H9 (cell line): ENCODE data around the gene LONP2. TPM values are rescaled to one million over a fixed set of nuclear protein-coding genes. Genes with fewer than 3 reads are reported as not detected.
A peak's percentile ranks its signal among the peaks of the same experiment; 100 is the strongest.
"Not testable (repeated sequence)": the region's sequence is repeated elsewhere in the genome, so short reads cannot be mapped to it uniquely, and the experiment has no call there.

ENCODE experiments used
- DNase-seq: peaks from one replicate; pipeline ENCODE4 v3.0.0-alpha.2; 2017
- H2AFZ ChIP-seq: one replicate; pipeline ENCODE4 v1.6.1; 2013; ENCODE audit warnings: mild to moderate bottlenecking, low read length, control low read depth, moderate library complexity
- H2AK5ac ChIP-seq: 2 replicates; pipeline ENCODE4 v1.6.1; 2013; ENCODE audit warnings: low read length, control low read depth, mixed read lengths; ENCODE audit not compliant: insufficient read length
- H2BK120ac ChIP-seq: one replicate; pipeline ENCODE4 v1.6.1; 2013; ENCODE audit warnings: low read depth, mild to moderate bottlenecking, low read length, control low read depth, inconsistent platforms; ENCODE audit not compliant: poor library complexity, severe bottlenecking
- H2BK12ac ChIP-seq: 2 replicates; pipeline ENCODE4 v1.6.1; 2013; ENCODE audit warnings: low read length, control low read depth, mixed read lengths, low read depth; ENCODE audit not compliant: insufficient read length
- H2BK15ac ChIP-seq: 2 replicates; pipeline ENCODE4 v1.6.1; 2013; ENCODE audit warnings: low read depth, low read length, control low read depth
- H2BK20ac ChIP-seq: one replicate; pipeline ENCODE4 v1.6.1; 2013; ENCODE audit warnings: low read depth, mild to moderate bottlenecking, low read length, control low read depth, inconsistent platforms; ENCODE audit not compliant: poor library complexity, severe bottlenecking
- H2BK5ac ChIP-seq: 2 replicates; pipeline ENCODE4 v1.6.1; 2013; ENCODE audit warnings: low read length, control low read depth, mixed read lengths; ENCODE audit not compliant: insufficient read length
- H3K14ac ChIP-seq: 2 replicates; pipeline ENCODE4 v1.6.1; 2013; ENCODE audit warnings: low read length, control low read depth; ENCODE audit not compliant: insufficient read depth
- H3K18ac ChIP-seq: 2 replicates; pipeline ENCODE4 v1.6.1; 2013; ENCODE audit warnings: low read depth, mild to moderate bottlenecking, mixed read lengths, low read length, control low read depth; ENCODE audit not compliant: insufficient read length
- H3K23ac ChIP-seq: 2 replicates; pipeline ENCODE4 v1.6.1; 2013; ENCODE audit warnings: low read length, control low read depth, mixed read lengths, low read depth; ENCODE audit not compliant: insufficient read length
- H3K23me2 ChIP-seq: 2 replicates; pipeline ENCODE4 v1.6.1; 2013; ENCODE audit warnings: low read depth, mild to moderate bottlenecking, mixed read lengths, low read length, control low read depth; ENCODE audit not compliant: insufficient read length, poor library complexity, severe bottlenecking
- H3K27ac ChIP-seq: 2 replicates; pipeline ENCODE4 v1.5.1; 2013; ENCODE audit warnings: low read length, control low read depth, mixed read lengths, low read depth; ENCODE audit not compliant: insufficient read length
- H3K27me3 ChIP-seq: 2 replicates; pipeline ENCODE4 v1.6.1; 2013; ENCODE audit warnings: low read length, control low read depth, inconsistent platforms; ENCODE audit not compliant: insufficient read depth
- H3K4ac ChIP-seq: 2 replicates; pipeline ENCODE4 v1.6.1; 2013; ENCODE audit warnings: low read depth, mild to moderate bottlenecking, control low read depth, inconsistent platforms, low read length, moderate library complexity
- H3K4me1 ChIP-seq: 2 replicates; pipeline ENCODE4 v1.6.1; 2013; ENCODE audit warnings: low read length, control low read depth, inconsistent platforms; ENCODE audit not compliant: insufficient read depth
- H3K4me2 ChIP-seq: 2 replicates; pipeline ENCODE4 v1.6.1; 2013; ENCODE audit warnings: low read length, control low read depth, mixed read lengths; ENCODE audit not compliant: insufficient read length, insufficient read depth
- H3K56ac ChIP-seq: 2 replicates; pipeline ENCODE4 v1.6.1; 2013; ENCODE audit warnings: low read depth, mild to moderate bottlenecking, mixed read lengths, low read length, control low read depth; ENCODE audit not compliant: insufficient read length
- H3K79me1 ChIP-seq: 2 replicates; pipeline ENCODE4 v1.6.1; 2013; ENCODE audit warnings: low read depth, mild to moderate bottlenecking, moderate library complexity, low read length, control low read depth, inconsistent platforms; ENCODE audit not compliant: insufficient read depth, poor library complexity, severe bottlenecking
- H3K79me2 ChIP-seq: 2 replicates; pipeline ENCODE4 v1.6.1; 2013; ENCODE audit warnings: low read length, control low read depth, inconsistent platforms; ENCODE audit not compliant: insufficient read depth
- H3K9ac ChIP-seq: 2 replicates; pipeline ENCODE4 v1.6.1; 2013; ENCODE audit warnings: low read length, control low read depth, mixed read lengths; ENCODE audit not compliant: insufficient read length; ENCODE audit errors: extremely low read depth
- H3K9me3 ChIP-seq: one replicate; pipeline ENCODE4 v1.6.1; 2013; ENCODE audit warnings: low read depth, low read length, inconsistent platforms; ENCODE audit not compliant: control insufficient read depth
- H3T11ph ChIP-seq: one replicate; pipeline ENCODE4 v1.6.1; 2013; ENCODE audit warnings: mild to moderate bottlenecking, low read length, control low read depth, inconsistent platforms
- H4K20me1 ChIP-seq: one replicate; pipeline ENCODE4 v1.6.1; 2013; ENCODE audit not compliant: control insufficient read depth, insufficient read length, insufficient read depth
- H4K5ac ChIP-seq: 2 replicates; pipeline ENCODE4 v1.6.1; 2013; ENCODE audit warnings: low read depth, mild to moderate bottlenecking, mixed read lengths, low read length, control low read depth; ENCODE audit not compliant: insufficient read length
- H4K8ac ChIP-seq: replicated peaks from 2 replicates; pipeline ENCODE4 v1.6.1; 2013; ENCODE audit warnings: low read length, control low read depth, mixed read lengths, low read depth; ENCODE audit not compliant: insufficient read length
- H4K91ac ChIP-seq: 2 replicates; pipeline ENCODE4 v1.6.1; 2013; ENCODE audit warnings: low read depth, mild to moderate bottlenecking, moderate library complexity, mixed read lengths, low read length, control low read depth; ENCODE audit not compliant: insufficient read length
- H3K27ac Mint-ChIP-seq, 3 experiments: 2 replicates in 2 of 3; 3 replicates in 1 of 3; pipeline ENCODE4 v1.8.0; 2020 to 2021; ENCODE audit warnings: mixed read lengths in 3 of 3, mild to moderate bottlenecking in 1 of 3, moderate library complexity in 1 of 3
- H3K27me3 Mint-ChIP-seq: 2 replicates; pipeline ENCODE4 v1.8.0; 2021; ENCODE audit warnings: low read depth, mild to moderate bottlenecking, moderate library complexity, mixed read lengths
- H3K36me3 Mint-ChIP-seq, 3 experiments: 2 replicates in 2 of 3; 3 replicates in 1 of 3; pipeline ENCODE4 v1.8.0; 2020 to 2021; ENCODE audit warnings: low read depth in 3 of 3, mixed read lengths in 3 of 3; ENCODE audit not compliant: insufficient read depth in 1 of 3
- H3K4me1 Mint-ChIP-seq, 2 experiments: 2 replicates each; pipeline ENCODE4 v1.8.0; 2020; ENCODE audit warnings: mixed read lengths in 2 of 2
- H3K4me3 Mint-ChIP-seq, 2 experiments: 2 replicates in 1 of 2; 3 replicates in 1 of 2; pipeline ENCODE4 v1.8.0; 2020 to 2021; ENCODE audit warnings: mild to moderate bottlenecking in 2 of 2, mixed read lengths in 2 of 2, moderate library complexity in 1 of 2
- H3K9me3 Mint-ChIP-seq, 2 experiments: 2 replicates in 1 of 2; 3 replicates in 1 of 2; pipeline ENCODE4 v1.8.0; 2020; ENCODE audit warnings: mild to moderate bottlenecking in 2 of 2, mixed read lengths in 2 of 2, moderate library complexity in 1 of 2
- WGBS: extraction: QIAGEN DNeasy Blood & Tissue Kit; methylation state at CpG from one replicate; pipeline ENCODE4 v1.1.7; 2013; ENCODE audit warnings: missing lambda C conversion rate, low lambda C conversion rate, mixed read lengths; ENCODE audit not compliant: insufficient read length; ENCODE audit errors: extremely low coverage; 5-methylcytosine and 5-hydroxymethylcytosine counted together
- total RNA-seq: library from RNA; stranded (reverse); gene quantifications from 2 replicates; pipeline ENCODE4 v1.2.1, GENCODE V29; 2021
- TF ChIP-seq, protein P1 (sequence below): fragments of 200-600 bp; sonication (generic); conservative IDR thresholded peaks from 3 replicates; pipeline ENCODE4 v1.8.0; 2021; ENCODE audit warnings: antibody characterized with exemption, mild to moderate bottlenecking

Gene LONP2
- total RNA-seq, 1 experiment from 2014 or later, result 27.8 TPM

- Histone ChIP-seq H2AK5ac (no peak overlapping the region), H3K79me2 (peaks cover 61% of the 10 kb centered on the region), H3K4me1 (peaks cover 14% of the 10 kb centered on the region; the same call in 1 of the 2 replicates), H3K23ac (no peak overlapping the region), H4K5ac (no peak overlapping the region), H2BK15ac (no peak overlapping the region), H3K18ac (no peak overlapping the region), H3T11ph (no peak overlapping the region), H3K4ac (no peak overlapping the region), H3K4me2 (no peak overlapping the region), H2BK12ac (no peak overlapping the region), H4K20me1 (no peaks in the 10 kb centered on the region), H3K23me2 (no peaks in the 10 kb centered on the region), H3K9me3 (no peaks in the 10 kb centered on the region), H4K8ac (no peak overlapping the region), H3K56ac (no peak overlapping the region), H3K27ac (no peak overlapping the region), H2BK5ac (no peak overlapping the region), H3K27me3 (no peaks in the 10 kb centered on the region), H3K9ac (no peak overlapping the region), H3K79me1 (peaks cover 2% of the 10 kb centered on the region), H4K91ac (no peak overlapping the region), H2BK120ac (no peak overlapping the region), H2AFZ (no peak overlapping the region), H2BK20ac (no peak overlapping the region), H3K14ac (no peak overlapping the region)
- Mint-ChIP-seq H3K27ac (no peak overlapping the region), H3K4me1 (peaks cover 23 to 31% of the 10 kb centered on the region in 2 experiments), H3K9me3 (no peaks in the 10 kb centered on the region), H3K27me3 (no peaks in the 10 kb centered on the region), H3K4me3 (no peak overlapping the region), H3K36me3 (no peaks in the 10 kb centered on the region)
- no peak for DNase-seq
- WGBS, result no CpG with 5 or more reads among the region's 2 CpGs
- TF ChIP-seq, protein P1, sequence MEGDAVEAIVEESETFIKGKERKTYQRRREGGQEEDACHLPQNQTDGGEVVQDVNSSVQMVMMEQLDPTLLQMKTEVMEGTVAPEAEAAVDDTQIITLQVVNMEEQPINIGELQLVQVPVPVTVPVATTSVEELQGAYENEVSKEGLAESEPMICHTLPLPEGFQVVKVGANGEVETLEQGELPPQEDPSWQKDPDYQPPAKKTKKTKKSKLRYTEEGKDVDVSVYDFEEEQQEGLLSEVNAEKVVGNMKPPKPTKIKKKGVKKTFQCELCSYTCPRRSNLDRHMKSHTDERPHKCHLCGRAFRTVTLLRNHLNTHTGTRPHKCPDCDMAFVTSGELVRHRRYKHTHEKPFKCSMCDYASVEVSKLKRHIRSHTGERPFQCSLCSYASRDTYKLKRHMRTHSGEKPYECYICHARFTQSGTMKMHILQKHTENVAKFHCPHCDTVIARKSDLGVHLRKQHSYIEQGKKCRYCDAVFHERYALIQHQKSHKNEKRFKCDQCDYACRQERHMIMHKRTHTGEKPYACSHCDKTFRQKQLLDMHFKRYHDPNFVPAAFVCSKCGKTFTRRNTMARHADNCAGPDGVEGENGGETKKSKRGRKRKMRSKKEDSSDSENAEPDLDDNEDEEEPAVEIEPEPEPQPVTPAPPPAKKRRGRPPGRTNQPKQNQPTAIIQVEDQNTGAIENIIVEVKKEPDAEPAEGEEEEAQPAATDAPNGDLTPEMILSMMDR, result no peak
These were observed 130.2 kb downstream of the LONP2 start for GRCh38 chr16:48374255-48374654.

- not testable (repeated sequence) for H3K4me2 ChIP-seq, H3T11ph ChIP-seq, H3K27ac ChIP-seq, DNase-seq, H3K9ac ChIP-seq, H3K4ac ChIP-seq, H3K36me3 Mint-ChIP-seq, H3K27me3 Mint-ChIP-seq, H3K9me3 Mint-ChIP-seq, H3K18ac ChIP-seq, H4K20me1 ChIP-seq, H3K56ac ChIP-seq, H3K23ac ChIP-seq, H4K91ac ChIP-seq, H2BK120ac ChIP-seq, H3K9me3 ChIP-seq, H2BK12ac ChIP-seq, H2BK15ac ChIP-seq, H4K5ac ChIP-seq, H3K23me2 ChIP-seq, H2BK5ac ChIP-seq, H3K4me3 Mint-ChIP-seq, H3K79me1 ChIP-seq, H2BK20ac ChIP-seq, H3K14ac ChIP-seq, H4K8ac ChIP-seq, H2AK5ac ChIP-seq, H3K27me3 ChIP-seq, H2AFZ ChIP-seq
- WGBS, result no CpG with 5 or more reads among the region's 7 CpGs
- Mint-ChIP-seq H3K27ac (0 out of 7 replicates have a peak overlapping the region, but pooled peaks of 2 of the 3 experiments have one; percentile 47 to 53), H3K4me1 (peaks cover 34 to 43% of the 10 kb centered on the region in 2 experiments)
- peaks cover 80% of the 10 kb centered on the region for H3K79me2 ChIP-seq
- peaks cover 20% of the 10 kb centered on the region; the same call in 1 of the 2 replicates for H3K4me1 ChIP-seq
These were observed 133.2 kb downstream of the LONP2 start for GRCh38 chr16:48377301-48377700.
